Epithelial cell of esophagus (primary cell): ENCODE data around the gene ECE1.
"Not testable (repeated sequence)": the region's sequence is repeated elsewhere in the genome, so short reads cannot be mapped to it uniquely, and the experiment has no call there.

Source experiments
- DNase-seq: peaks from one replicate; pipeline ENCODE4 v3.0.0; 2010; ENCODE audit warnings: low read depth
- H3K4me3 ChIP-seq: 2 replicates; pipeline ENCODE4 v1.5.1; 2011; ENCODE audit warnings: mild to moderate bottlenecking, low read length, control low read depth
- TF ChIP-seq, protein P1 (sequence below): IDR thresholded peaks from 2 replicates; pipeline ENCODE4 v1.5.1; 2011; ENCODE audit warnings: low read depth, mild to moderate bottlenecking, low read length, control low read depth, inconsistent platforms; ENCODE audit not compliant: insufficient read depth; ENCODE audit errors: missing control alignments

ECE1 gene

DNA sequence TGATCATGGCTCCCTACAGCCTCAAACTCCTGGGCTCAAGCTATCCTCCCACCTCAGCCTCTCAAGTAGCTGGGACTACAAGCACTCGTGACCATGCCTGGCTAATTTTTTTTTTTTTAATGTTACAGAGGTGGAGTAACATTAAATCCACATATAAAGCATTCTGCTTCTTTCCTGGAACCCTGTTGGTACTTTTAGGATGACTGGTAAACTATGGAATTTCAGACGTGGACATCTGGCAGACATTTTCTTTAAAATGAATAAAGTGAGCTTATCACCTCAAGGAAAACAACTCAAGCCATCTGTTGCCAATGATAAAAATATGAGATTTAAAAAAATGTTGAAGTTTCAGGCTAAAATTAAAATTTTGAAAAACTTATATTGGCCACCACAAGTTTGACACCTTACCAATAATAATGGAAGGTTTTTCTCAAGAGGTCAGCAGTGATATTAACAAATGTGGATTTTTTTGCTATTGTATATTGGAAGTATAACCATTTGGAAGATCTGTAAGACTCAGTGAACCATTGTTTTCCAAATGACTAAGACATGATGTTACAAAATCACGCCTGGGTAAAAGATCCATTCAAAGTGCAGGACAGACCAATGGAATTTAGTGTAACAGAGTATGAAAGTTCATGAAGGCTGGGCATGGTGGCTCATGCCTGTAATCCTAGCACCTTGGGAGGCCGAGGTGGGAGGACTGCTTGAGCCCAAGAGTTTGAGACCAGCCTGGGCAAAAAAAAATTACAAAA lies 60.8 kb downstream of the ECE1 start:
- no peak overlapping the region for H3K4me3 ChIP-seq
- peak; percentile 71 for DNase-seq
- TF ChIP-seq, protein P1, sequence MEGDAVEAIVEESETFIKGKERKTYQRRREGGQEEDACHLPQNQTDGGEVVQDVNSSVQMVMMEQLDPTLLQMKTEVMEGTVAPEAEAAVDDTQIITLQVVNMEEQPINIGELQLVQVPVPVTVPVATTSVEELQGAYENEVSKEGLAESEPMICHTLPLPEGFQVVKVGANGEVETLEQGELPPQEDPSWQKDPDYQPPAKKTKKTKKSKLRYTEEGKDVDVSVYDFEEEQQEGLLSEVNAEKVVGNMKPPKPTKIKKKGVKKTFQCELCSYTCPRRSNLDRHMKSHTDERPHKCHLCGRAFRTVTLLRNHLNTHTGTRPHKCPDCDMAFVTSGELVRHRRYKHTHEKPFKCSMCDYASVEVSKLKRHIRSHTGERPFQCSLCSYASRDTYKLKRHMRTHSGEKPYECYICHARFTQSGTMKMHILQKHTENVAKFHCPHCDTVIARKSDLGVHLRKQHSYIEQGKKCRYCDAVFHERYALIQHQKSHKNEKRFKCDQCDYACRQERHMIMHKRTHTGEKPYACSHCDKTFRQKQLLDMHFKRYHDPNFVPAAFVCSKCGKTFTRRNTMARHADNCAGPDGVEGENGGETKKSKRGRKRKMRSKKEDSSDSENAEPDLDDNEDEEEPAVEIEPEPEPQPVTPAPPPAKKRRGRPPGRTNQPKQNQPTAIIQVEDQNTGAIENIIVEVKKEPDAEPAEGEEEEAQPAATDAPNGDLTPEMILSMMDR, result no peak

DNA sequence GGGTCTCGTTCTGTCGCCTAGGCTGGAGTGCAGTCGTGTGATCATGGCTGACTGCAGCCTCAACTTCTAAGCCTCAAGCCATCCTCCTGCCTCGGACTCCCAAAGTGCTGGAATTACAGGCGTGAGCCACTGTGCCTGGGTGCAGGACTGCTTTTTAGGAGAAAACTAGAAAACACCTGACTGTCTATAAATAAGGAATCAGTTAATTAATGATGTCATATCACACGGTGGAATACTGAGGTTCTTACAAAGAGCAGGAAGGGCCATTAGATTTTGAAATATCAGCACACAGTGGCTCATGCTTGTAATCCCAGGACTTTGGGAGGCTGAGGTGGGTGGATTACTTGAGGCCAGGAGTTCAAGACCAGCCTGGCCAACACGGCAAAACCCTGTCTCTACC lies 62.0 kb downstream of the ECE1 start:
- not testable (repeated sequence) for DNase-seq, H3K4me3 ChIP-seq

DNA sequence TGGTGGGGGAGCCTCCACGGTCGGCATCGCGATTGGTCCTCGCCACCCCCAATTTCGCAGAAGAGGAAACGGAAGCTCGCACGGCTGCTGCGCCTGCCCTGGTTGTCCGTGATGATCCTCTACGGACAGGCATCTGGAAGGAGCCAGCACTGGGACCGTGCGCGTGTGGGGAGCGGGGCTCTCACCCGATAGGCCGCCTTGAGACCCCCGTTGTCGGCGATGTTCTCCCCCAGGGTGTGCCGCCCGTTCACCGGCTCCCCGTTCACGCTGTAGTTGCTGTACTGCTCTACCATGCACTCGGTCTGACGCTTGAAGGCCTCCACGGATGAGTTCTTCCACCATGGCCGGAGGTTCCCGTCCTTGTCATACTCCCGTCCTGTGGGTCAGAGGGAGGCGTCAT lies 65.2 kb downstream of the ECE1 start:
- TF ChIP-seq, protein P1, result no peak
- DNase-seq, result no peak
- H3K4me3 ChIP-seq, result no peak overlapping the region

DNA sequence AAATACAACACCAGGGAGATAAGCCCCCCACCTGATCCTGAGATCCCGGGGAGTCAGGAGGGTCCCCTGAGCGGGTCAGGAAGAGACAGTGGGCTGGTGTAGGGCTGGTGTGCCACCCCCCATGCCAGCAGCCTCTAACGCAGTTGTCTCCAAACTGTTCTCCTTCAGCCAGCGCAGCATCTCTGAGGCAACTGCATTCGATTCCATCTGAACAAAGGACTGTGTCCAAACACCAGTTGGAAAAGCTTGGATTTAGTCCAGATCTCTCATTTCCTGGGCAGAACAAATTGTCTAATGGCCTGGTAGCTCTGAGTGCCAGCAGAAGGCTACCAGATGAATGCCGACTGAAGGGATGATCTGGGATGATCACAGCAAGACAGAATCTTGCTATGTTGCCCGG lies 69.4 kb downstream of the ECE1 start:
- no peak overlapping the region for H3K4me3 ChIP-seq
- DNase-seq, result no peak
- TF ChIP-seq, protein P1, result no peak

DNA sequence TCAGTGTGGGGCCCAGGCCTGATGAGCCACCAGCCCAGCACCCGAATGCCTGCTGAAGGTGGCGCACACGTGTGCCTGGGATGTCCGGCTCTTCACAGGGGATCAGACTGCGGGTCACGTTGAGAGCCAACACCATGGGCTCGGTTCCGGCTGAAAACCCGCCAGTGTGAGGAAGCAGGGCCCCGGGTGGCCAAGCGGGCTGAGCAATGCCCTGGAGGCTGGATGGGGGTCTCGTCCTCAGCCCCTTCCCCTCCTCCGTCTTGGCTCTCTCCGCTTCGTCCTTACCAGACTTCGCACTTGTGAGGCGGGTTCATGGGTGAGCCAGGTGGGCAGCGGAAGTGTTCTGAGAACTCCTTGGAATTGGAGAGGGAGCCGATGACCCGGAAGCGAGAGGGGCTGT lies 70.6 kb downstream of the ECE1 start:
- TF ChIP-seq, protein P1, result no peak
- no peak for DNase-seq
- no peak overlapping the region for H3K4me3 ChIP-seq

DNA sequence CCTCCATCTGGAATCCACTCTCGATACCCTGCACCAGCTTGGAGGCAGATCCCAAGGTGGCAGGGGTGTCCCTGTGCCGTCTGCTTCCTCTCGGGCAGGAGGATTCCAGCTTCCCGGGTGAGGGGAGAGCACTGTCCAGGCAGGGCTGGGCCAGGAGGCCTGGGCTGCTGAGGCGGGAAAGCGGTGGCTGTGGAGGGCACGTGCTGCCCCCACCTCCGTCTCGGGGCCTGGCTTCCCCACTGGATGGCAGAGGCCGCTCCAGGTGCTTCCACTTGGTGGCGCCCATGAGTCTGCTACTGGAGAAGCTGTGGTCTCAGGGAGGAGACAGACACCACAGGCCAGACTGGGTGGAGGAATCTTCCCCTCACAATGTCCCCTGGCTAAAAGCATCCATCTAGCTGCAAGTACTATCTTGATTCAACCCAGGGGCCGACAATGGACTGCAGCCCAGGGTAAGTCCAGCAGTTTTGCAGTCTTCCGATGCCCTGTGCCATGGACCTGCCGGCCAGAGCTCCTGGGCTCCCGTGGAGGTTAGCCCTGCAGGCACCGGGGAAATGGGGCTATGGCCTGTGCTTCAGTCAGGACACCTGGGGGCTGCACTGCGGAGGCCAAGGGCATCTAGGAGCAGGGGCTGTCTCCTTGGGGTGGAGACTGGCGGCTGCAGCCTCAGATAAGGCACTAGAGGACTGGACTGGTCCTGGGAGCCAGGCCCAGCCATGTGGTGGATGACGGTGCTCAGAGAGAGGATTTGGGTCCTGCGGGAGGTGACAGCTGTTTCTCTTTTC lies 72.3 kb downstream of the ECE1 start:
- DNase-seq, result peak; percentile 30
- H3K4me3 ChIP-seq, result no peak overlapping the region
- TF ChIP-seq, protein P1, result peak; percentile 34

DNA sequence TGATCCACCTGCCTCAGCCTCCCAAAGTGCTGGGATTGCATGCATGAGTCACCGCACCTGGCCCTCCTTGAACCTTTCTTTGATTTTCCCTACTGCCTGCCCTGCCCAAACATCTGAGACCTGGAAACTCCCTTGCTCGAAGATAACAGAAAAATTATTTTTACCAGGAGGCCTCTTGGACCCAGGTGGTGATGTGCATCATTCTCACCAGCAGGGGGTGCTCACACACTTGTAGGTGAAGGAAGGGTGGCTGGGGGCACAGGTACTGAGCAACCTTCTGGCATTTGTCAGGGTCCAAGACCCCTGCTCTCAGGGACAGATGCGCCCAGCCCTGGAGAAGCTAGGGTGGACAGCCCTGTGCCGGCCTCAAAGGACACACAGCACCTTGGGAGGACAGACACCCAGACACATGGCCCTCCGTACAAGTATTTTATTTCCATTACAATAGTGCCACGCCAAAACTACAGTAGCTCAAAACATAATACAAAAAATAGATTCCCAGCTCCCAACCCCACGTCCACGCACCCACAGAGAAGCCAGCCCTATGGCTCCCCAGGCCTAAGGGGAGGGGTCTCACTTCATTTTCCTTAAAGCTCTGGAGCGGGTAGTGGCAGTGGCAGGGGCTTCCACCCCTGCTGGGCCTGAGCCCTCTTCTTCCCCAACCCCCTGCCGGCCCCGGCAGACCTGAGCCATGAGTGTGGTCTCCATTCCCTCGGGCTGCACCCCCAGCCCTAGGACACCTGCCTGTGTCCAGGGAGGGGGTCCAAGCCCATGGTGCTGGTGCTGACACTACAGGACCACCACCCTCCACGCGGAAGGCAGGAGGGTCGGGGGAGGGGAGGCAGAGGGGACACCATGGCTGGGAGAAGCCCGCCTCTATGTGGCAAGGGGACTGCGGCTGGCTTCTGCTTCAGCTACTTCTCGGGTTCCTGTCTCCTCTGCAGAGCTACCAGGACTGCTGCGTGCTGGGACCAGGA lies 73.1 kb downstream of the ECE1 start:
- DNase-seq, result peak; percentile 63
- TF ChIP-seq, protein P1, result peak; percentile 71
- no peak overlapping the region for H3K4me3 ChIP-seq
